GM10266 (cell line): ENCODE results near the gene NOP9.

Experiments
- DNase-seq: peaks from one replicate; pipeline ENCODE4 v3.0.0; 2012; ENCODE audit errors: extremely low spot score
- CTCF ChIP-seq: IDR thresholded peaks from 2 replicates; pipeline ENCODE4 v1.5.1; 2012; ENCODE audit warnings: mild to moderate bottlenecking, low read depth; ENCODE audit not compliant: control insufficient read depth, insufficient read depth; ENCODE audit errors: missing control alignments

The NOP9 gene

GRCh38 chr14:24292118-24292807, 7.4 kb upstream of the NOP9 start:
- DNase-seq = no peak
- TF ChIP-seq CTCF = no peak

DNA sequence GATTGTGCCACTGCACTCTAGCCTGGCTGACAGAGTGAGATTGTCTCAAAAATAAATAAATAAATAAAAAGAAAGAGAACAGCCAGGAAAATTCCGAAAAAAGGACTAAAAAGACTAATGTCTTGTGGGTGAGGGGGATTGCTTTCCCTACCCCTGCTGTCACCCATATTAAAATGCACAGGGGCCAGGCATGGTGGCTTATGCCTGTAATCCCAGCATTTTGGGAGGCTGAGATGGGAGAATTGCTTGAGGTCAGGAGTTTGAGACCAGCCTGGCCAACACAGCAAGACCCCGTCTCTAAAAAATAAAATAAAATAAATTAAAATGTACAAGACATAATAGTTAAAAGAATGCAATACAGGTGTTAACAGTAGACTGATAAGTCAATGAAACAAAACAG, 6.1 kb upstream of the NOP9 start:
- no peak for TF ChIP-seq CTCF

DNA sequence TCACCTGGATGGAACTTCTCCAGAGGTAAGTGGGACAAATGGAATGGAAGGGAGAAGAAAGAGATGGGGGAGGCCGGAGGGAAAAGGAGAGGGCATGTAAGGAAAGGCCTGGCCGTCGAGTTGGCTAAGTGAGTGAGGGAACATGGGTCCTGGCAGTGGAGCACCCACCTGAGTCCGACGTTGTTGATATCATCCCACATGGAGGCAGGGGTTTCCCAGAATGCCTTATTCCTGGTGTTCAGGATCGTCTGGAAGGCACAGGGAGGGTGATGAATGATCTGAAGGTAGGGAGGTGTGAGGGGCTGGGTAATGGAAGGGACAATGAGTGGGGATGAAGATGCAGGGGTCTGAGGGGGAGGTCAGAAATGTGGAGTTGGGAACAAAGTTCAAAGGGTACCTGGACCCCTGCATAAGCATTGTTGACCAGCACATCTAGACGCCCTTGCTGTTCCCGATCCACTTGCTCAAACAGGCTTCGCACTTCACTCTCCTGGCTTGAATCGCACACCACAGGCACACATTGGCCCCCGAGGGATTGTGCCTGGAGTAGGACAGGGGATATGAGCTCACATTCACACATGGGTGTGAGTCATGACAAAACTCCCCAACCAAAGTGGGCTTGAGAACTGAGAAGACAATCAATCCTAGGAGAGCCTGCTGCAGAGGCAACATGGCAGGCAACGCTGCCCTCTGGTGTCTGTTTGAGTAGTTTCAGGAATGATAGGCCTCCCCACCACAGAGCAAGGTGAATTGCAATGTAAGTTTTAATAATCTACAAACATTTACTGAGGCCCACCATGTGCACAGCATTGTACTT, 3.1 kb upstream of the NOP9 start:
- DNase-seq = peak; percentile 83
- TF ChIP-seq CTCF = peak; percentile 79

More for the DNA sequence above, 6.1 kb upstream of the NOP9 start:
- DNase-seq = no peak

GRCh38 chr14:24297190-24297964, 2.3 kb upstream of the NOP9 start:
- DNase-seq = no peak
- TF ChIP-seq CTCF = peak; percentile 46

DNA sequence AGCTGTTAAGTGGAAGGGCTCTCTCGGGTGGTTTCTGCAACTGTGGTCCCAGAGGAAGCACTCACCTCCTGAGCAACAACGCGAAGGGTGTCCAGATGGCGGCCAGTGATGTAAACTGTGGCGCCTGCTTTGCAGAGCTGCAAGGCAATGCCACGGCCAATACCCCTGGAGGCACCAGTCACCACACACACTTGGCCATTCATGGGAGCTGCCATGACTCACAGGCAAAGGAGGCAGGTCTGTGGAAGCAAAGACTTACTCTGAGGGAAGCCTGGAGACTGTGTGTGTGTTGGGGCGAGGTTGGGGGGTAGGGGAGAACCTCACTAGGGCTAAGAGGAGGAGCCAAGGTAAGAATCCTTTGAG, 777 bp upstream of the NOP9 start:
- TF ChIP-seq CTCF = no peak
- no peak for DNase-seq

DNA sequence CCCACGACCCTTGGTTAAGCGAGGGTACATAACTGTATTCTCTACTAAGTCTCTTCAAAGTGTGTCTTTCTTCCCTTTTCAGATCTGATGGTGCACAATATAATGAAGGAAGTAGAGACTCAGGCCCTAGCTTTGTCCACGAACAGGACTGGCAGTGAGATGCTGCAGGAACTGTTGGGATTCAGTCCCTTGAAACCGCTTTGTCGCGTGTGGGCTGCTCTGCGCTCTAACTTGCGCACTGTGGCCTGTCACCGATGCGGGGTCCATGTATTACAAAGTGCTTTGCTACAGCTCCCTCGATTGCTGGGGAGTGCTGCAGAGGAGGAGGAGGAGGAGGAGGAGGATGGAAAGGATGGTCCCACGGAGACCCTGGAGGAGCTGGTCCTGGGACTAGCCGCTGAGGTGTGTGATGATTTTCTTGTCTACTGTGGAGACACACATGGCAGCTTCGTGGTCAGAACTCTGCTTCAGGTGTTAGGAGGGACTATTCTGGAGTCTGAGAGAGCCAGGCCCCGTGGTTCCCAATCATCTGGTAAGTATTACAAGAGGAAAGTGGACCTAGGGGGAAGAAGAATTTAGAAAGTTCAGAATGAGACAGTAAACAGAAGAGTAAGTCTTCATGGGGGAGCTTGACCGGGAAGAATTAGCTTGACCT, 803 bp downstream of the NOP9 start:
- no peak for TF ChIP-seq CTCF
- DNase-seq = no peak
